Lung (tissue), 12 donors: ENCODE results near the gene IQCK. TPM values are rescaled to one million over a fixed set of nuclear protein-coding genes. Genes with fewer than 3 reads are reported as not detected.

ENCODE experiments used
- ATAC-seq: fragments of 200-7000 bp; cut with Tn5 transposase; one replicate; pipeline ENCODE4 v1.9.1; 2020; ENCODE audit warnings: moderate number of reproducible peaks; ENCODE audit not compliant: insufficient read depth, low FRiP score
- DNase-seq, 3 donors: peaks; one replicate each; pipeline ENCODE4 v3.0.0-alpha.2; 2013 to 2017
- H3K27ac ChIP-seq, 2 donors: one replicate each; pipeline ENCODE4 v1.5.1; 2013; ENCODE audit warnings: mild to moderate bottlenecking in 2 of 2, moderate library complexity in 2 of 2, control low read depth in 1 of 2, inconsistent platforms in 1 of 2, low read depth in 1 of 2, low read length in 1 of 2
- H3K27me3 ChIP-seq, 3 donors: one replicate each; pipeline ENCODE4 v1.5.1; 2013; ENCODE audit warnings: low read length in 2 of 3; ENCODE audit not compliant: control insufficient read depth in 3 of 3, insufficient read depth in 3 of 3
- H3K36me3 ChIP-seq, 4 donors: one replicate each; pipeline ENCODE4 v1.5.1; 2013; ENCODE audit warnings: low read length in 4 of 4, mild to moderate bottlenecking in 1 of 4, moderate library complexity in 1 of 4; ENCODE audit not compliant: control insufficient read depth in 4 of 4, insufficient read depth in 4 of 4
- H3K4me1 ChIP-seq, 5 donors: one replicate each; pipeline ENCODE4 v1.5.1; 2013; ENCODE audit warnings: low read length in 5 of 5, mild to moderate bottlenecking in 2 of 5, moderate library complexity in 1 of 5; ENCODE audit not compliant: control insufficient read depth in 5 of 5, insufficient read depth in 5 of 5
- H3K4me3 ChIP-seq: one replicate; pipeline ENCODE4 v1.5.1; 2013; ENCODE audit warnings: mild to moderate bottlenecking, control low read depth, moderate library complexity
- H3K9ac ChIP-seq, 2 donors: one replicate each; pipeline ENCODE4 v1.5.1; 2013; ENCODE audit warnings: low read length in 2 of 2, control low read depth in 1 of 2; ENCODE audit not compliant: insufficient read depth in 1 of 2
- H3K9me3 ChIP-seq, 4 donors: one replicate each; pipeline ENCODE4 v1.5.1; 2013; ENCODE audit warnings: low read length in 3 of 4, mild to moderate bottlenecking in 1 of 4, moderate library complexity in 1 of 4; ENCODE audit not compliant: control insufficient read depth in 4 of 4, insufficient read depth in 3 of 4
- WGBS, 2 donors: extraction: QIAGEN DNeasy Blood & Tissue Kit; methylation state at CpG; one replicate each; pipeline ENCODE4 v1.1.7; 2013; 5-methylcytosine and 5-hydroxymethylcytosine counted together
- polyA plus RNA-seq, 2 donors: library from polyadenylated mRNA; stranded (reverse); fragments of 200-250 nt; gene quantifications; one replicate each; pipeline ENCODE4 v1.2.1, GENCODE V29; 2013
- total RNA-seq, 2 donors: library from RNA; depleted of rRNA in 1 of 2; stranded (reverse); fragments of >200 nt in 1 of 2; gene quantifications; one replicate each; pipeline ENCODE4 v1.2.1, GENCODE V29; 2014 to 2021
- TF ChIP-seq, protein P1 (sequence below): IDR thresholded peaks from 2 replicates; pipeline ENCODE4 v1.5.1; 2012; ENCODE audit warnings: mild to moderate bottlenecking; ENCODE audit errors: control extremely low read depth, extremely low read depth
- donor health status: control.
- donor health status: control.
- donor health status: Bipolar disorder and iron deficiency.
- donor health status: healthy.
- donor health status: DM: yes; HTN: yes; CAD: no.

Gene IQCK
- total and polyA plus RNA-seq, 4 donors = 12.7 to 27.0 (median 20.4) TPM

DNA sequence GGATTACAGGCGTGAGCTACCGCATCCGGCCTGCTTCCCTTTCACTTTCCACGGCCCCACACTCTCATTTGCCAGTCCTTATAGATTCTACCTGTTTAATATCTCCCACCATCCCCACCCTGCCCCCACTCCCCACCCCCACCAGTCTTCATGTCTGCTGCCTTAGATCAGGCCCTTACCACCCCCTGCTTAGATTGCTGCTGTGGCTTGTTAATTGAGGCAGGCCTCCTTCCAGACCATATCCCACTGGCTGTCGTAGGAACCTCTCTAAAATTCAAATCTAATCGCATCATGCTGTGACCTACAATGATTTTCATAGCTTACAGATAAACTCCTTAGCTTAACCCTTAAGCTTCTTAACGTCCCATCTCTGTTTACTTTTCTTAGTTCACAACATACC, 4.9 kb downstream of the IQCK start:
- WGBS, 2 donors = 89 to 95% methylated on average over 7 of the region's 7 CpGs
- no peaks in the 10 kb centered on the region for H3K27me3 ChIP-seq
- H3K4me3 ChIP-seq = no peak overlapping the region
- H3K4me1 ChIP-seq = peaks cover 0 to 10% (median 6%) of the 10 kb centered on the region in 5 donors
- ATAC-seq (no peak), DNase-seq (no peak)
- no peak overlapping the region for H3K9ac ChIP-seq
- TF ChIP-seq, protein P1, sequence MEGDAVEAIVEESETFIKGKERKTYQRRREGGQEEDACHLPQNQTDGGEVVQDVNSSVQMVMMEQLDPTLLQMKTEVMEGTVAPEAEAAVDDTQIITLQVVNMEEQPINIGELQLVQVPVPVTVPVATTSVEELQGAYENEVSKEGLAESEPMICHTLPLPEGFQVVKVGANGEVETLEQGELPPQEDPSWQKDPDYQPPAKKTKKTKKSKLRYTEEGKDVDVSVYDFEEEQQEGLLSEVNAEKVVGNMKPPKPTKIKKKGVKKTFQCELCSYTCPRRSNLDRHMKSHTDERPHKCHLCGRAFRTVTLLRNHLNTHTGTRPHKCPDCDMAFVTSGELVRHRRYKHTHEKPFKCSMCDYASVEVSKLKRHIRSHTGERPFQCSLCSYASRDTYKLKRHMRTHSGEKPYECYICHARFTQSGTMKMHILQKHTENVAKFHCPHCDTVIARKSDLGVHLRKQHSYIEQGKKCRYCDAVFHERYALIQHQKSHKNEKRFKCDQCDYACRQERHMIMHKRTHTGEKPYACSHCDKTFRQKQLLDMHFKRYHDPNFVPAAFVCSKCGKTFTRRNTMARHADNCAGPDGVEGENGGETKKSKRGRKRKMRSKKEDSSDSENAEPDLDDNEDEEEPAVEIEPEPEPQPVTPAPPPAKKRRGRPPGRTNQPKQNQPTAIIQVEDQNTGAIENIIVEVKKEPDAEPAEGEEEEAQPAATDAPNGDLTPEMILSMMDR = no peak
- no peak overlapping the region for H3K27ac ChIP-seq
- no peaks in the 10 kb centered on the region for H3K9me3 ChIP-seq
- H3K36me3 ChIP-seq = peaks cover 0 to 1% (median 0%) of the 10 kb centered on the region in 4 donors

DNA sequence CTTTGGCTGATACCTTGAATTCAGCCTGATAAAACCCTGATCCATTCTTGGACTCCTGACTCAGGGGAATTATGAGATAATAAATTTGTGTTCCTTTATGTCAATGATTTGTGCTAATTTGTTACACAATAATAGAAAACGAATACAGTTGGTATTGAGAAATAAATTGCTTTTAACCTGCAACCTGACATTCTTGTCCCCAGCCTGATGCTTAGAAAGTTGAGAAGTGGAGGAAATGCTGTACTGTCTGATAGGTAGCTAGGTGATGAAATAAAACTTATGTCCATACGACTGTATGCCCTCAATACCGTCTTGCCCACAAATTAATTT, 10.5 kb downstream of the IQCK start:
- H3K36me3 ChIP-seq = peaks cover 0 to 5% (median under 1%) of the 10 kb centered on the region in 4 donors
- TF ChIP-seq, protein P1 = no peak
- H3K9ac ChIP-seq = no peak overlapping the region
- no peaks in the 10 kb centered on the region for H3K27me3 ChIP-seq
- no peak for DNase-seq
- H3K4me1 ChIP-seq = no peaks in the 10 kb centered on the region
- no peak overlapping the region for H3K4me3 ChIP-seq
- WGBS, 2 donors = 71 to 85% methylated on average over 3 of the region's 3 CpGs
- H3K9me3 ChIP-seq = no peaks in the 10 kb centered on the region
- no peak for ATAC-seq
- no peak overlapping the region for H3K27ac ChIP-seq

DNA sequence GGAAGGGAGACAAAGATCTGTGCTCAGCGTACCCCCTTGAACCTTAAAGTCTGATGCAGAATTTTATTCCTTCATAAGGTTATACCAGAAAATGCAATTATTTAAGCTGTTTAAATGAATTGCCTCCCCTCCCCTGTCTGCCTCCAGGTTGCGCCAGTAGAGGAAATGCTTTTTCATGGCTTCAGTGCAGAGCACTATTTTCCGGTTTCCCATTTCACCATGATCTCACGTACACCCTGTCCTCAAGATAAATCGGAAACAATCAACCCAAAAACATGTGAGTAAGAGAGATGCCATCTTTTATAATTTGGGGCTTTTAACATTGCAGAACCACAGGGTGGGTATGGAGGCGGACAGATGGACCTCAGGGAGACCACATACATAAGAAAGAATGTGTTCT, 15.5 kb downstream of the IQCK start:
- WGBS, 2 donors = 83 to 90% methylated on average over 6 of the region's 6 CpGs
- Histone ChIP-seq H3K27ac (no peak overlapping the region), H3K4me3 (no peak overlapping the region), H3K27me3 (no peaks in the 10 kb centered on the region), H3K9me3 (no peaks in the 10 kb centered on the region), H3K4me1 (peaks cover 0 to 7% (median 0%) of the 10 kb centered on the region in 5 donors), H3K36me3 (peaks cover 0 to 11% (median 0%) of the 10 kb centered on the region in 4 donors), H3K9ac (no peak overlapping the region)
- ATAC-seq (no peak), DNase-seq (no peak)
- TF ChIP-seq, protein P1 = no peak
